Activated CD8-positive, alpha-beta T cell treated with anti-CD3 and anti-CD28 coated beads for 36 hours (primary cell): ENCODE data around the gene CASTOR1. TPM values are rescaled to one million over a fixed set of nuclear protein-coding genes. Genes with fewer than 3 reads are reported as not detected.

Source experiments
- ATAC-seq: fragments of 200-7000 bp; cut with Tn5 transposase; one replicate; pipeline ENCODE4 v1.10.0; 2021; ENCODE audit warnings: mild to moderate bottlenecking, moderate library complexity
- CTCF ChIA-PET: fragments of 350-600 bp; sonication (Branson Sonifier 250); formaldehyde crosslinking; loops from one replicate; lab custom pipeline; 2021; ENCODE audit warnings: antibody characterized with exemption; lab: Charles Lee
- POLR2A ChIA-PET: fragments of 350-600 bp; sonication (Branson Sonifier 250); formaldehyde crosslinking; loops from one replicate; lab custom pipeline; 2021; ENCODE audit warnings: antibody characterized with exemption; lab: Charles Lee
- DNase-seq: peaks from one replicate; pipeline ENCODE4 v3.0.0-alpha.2; 2020
- H3K27ac Mint-ChIP-seq: one replicate; pipeline ENCODE4 v1.8.0; 2021; ENCODE audit warnings: mild to moderate bottlenecking, mixed read lengths
- H3K27me3 Mint-ChIP-seq: one replicate; pipeline ENCODE4 v1.8.0; 2021; ENCODE audit warnings: mixed read lengths
- H3K36me3 Mint-ChIP-seq: one replicate; pipeline ENCODE4 v1.8.0; 2021; ENCODE audit warnings: low read depth, mixed read lengths
- H3K4me1 Mint-ChIP-seq: one replicate; pipeline ENCODE4 v1.8.0; 2021; ENCODE audit warnings: low read depth, mixed read lengths
- H3K4me3 Mint-ChIP-seq: one replicate; pipeline ENCODE4 v1.8.0; 2021; ENCODE audit warnings: mild to moderate bottlenecking, moderate library complexity, mixed read lengths
- H3K9me3 Mint-ChIP-seq: one replicate; pipeline ENCODE4 v1.8.0; 2021; ENCODE audit warnings: mixed read lengths
- intact Hi-C: fragments of 100-400 bp; cut with micrococcal nuclease; formaldehyde crosslinking; loops from one replicate; pipeline ENCODE4 v1.10.0; 2022
- total RNA-seq, 2 experiments: library from RNA; stranded (reverse); gene quantifications; one replicate each; pipeline ENCODE4 v1.2.3, GENCODE V29; 2021
- TF ChIP-seq, protein P1 (sequence below): fragments of 200-600 bp; IDR thresholded peaks from one replicate; pipeline ENCODE4 v1.8.0; 2022; ENCODE audit warnings: antibody characterized with exemption, mild to moderate bottlenecking

The CASTOR1 gene
- total RNA-seq, 2 experiments from 2014 or later, result 4.2 to 5.1 TPM

DNA sequence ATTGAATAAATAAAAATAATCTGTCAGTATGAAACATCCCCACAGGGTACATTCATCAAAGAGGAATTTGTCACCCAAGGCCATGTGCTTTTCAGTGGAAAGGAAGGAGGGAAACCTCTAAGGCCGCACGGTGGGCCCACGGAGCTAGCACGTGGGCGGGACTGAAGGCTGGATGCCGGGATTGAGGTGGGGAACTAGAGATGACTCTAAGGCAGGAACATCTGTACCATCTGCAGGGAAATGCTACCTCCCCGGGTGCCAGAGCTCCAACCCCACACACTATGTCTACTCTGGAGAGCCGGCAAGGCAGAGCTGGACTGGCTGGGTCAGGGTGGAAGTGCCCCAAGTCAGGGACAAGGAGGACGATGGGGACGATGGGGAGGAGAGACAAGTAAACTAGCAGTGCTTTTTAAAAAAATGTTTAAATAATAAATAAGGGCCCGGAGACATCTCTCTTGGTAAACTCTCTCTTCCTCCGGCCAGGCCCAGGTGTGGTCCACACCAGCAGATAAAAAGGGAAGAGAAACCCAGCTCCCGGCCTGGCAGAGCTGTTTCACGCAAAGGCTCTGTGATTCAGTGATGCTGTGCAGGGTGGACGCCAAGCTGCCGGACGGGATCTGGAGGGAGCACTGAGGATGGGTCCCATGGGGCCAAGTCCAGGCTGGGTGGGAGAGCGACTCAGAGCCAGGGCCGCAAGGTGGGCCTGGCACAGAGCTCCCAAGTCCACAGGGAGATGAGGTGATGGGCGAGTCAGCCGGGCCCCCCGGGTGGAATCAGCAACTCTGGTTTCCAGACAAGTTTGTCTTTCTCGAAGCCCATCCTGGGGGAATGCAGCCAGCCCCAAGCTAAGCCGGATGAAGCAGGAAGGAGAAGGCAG is 48.5 kb downstream of the CASTOR1 start:
- ATAC-seq (no peak), DNase-seq (no peak)
- Mint-ChIP-seq H3K9me3 (no peaks in the 10 kb centered on the region), H3K36me3 (peaks cover 46% of the 10 kb centered on the region), H3K4me3 (peak overlapping the region; percentile 1), H3K27ac (peak overlapping the region; percentile 49), H3K27me3 (no peaks in the 10 kb centered on the region), H3K4me1 (peaks cover 27% of the 10 kb centered on the region)
- intact Hi-C loops, result no loop called here
- CTCF ChIA-PET, result interaction anchor here (0.8 kb wide), 1 partner anchor 152 kb away, joined by 3 read pairs; no protein-coding TSS in a partner anchor
- TF ChIP-seq, protein P1, sequence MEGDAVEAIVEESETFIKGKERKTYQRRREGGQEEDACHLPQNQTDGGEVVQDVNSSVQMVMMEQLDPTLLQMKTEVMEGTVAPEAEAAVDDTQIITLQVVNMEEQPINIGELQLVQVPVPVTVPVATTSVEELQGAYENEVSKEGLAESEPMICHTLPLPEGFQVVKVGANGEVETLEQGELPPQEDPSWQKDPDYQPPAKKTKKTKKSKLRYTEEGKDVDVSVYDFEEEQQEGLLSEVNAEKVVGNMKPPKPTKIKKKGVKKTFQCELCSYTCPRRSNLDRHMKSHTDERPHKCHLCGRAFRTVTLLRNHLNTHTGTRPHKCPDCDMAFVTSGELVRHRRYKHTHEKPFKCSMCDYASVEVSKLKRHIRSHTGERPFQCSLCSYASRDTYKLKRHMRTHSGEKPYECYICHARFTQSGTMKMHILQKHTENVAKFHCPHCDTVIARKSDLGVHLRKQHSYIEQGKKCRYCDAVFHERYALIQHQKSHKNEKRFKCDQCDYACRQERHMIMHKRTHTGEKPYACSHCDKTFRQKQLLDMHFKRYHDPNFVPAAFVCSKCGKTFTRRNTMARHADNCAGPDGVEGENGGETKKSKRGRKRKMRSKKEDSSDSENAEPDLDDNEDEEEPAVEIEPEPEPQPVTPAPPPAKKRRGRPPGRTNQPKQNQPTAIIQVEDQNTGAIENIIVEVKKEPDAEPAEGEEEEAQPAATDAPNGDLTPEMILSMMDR, result no peak
- POLR2A ChIA-PET, result interaction anchor here (1.0 to 1.4 kb wide), 3 partner anchors 31 to 59 kb away, joined by 3 to 6 read pairs (median 3); no protein-coding TSS in a partner anchor

DNA sequence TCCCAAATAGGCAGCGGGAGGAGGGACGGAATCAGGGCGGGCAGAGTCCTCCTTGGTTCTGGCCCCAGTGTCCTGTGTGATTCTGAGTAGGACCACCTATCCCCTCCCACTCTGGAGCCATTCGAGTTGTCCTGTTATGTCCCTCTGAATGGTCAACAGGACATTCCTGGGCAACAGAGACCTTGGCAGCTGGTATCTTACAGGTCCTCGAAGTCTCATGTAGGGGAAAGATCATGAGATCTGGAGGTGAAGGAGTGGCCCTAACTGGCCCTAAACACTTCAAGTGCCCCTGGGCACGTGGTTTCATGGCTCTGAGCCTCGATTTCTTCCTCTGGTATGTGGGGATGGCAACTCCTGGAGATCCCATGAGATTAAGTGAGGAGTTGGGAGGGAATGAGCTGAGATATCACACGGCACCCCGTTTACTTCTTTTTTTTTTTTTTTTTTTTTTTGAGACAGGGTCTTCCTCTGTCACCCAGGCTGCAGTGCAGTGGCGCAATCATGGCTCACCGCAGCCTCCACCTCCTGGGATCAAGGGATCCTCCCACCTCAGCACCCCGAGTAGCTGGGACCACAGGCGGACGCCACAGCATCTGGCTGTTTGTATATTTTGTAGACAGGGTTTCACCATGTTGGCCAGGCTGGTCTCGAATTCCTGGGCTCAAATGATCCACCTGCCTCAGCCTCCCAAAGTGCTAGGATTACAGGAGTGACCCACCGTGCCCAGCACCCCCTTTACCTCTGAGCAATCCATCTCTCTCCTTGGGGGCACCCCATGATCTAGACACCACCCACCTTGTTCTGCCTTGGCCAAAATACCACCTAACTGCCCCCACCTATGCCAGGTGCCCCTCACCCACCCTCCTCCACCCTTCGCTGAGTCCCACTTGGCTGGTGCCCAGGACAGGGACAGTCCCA is 49.6 kb downstream of the CASTOR1 start:
- POLR2A ChIA-PET, result interaction anchor here (1.4 kb wide), 1 partner anchor 58 kb away, joined by 6 read pairs; no protein-coding TSS in a partner anchor
- Mint-ChIP-seq H3K4me3 (no peak overlapping the region), H3K27me3 (no peaks in the 10 kb centered on the region), H3K9me3 (no peaks in the 10 kb centered on the region), H3K36me3 (peaks cover 35% of the 10 kb centered on the region), H3K27ac (no peak overlapping the region), H3K4me1 (peaks cover 20% of the 10 kb centered on the region)
- no peak for DNase-seq
- intact Hi-C loops, result no loop called here
- ATAC-seq, result peak; percentile 17
- CTCF ChIA-PET, result interaction anchor here (1.6 kb wide), 1 partner anchor 128 kb away, joined by 3 read pairs; no protein-coding TSS in a partner anchor
- TF ChIP-seq, protein P1, result no peak

DNA sequence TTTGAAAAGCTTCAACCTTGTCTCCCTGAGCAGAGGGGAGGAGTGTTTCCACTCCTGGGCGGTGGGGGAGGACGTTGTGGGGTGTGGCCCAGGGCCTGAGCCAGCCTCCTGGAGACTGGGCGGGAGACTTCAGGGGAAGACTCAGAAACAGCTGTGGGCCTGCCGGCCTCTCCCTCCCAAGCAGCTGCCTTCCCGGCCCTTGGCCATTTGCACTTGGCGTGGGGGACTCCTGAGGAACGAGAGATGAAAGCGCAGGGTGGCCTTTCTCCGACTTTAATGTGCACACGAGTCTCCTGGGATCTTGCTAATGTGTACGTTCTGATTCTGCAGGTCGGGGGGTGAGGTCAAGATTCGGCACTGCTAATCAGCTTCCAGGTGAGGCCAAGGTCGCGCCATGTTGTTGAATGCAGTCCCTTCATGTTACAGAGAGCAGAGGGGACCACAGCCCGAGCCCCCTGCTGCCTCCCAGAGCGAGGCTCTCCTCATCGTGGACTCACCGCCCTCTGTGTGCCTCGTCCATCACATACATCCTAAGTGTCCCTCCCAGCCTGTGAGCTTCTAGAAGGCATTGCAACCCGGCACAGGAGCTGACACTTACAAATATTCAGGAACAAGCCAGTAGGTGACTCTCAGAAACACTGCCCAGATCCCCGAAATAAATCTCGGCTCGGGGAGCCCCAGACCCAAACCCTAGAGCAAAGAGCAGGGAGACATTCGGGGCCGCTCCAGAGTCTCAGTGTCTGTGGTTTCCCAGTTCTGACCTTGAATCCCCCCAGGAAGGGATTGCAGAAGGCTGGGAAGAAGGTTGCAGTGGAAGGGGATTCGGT is 50.4 kb downstream of the CASTOR1 start:
- ChIA-PET CTCF (interaction anchor here (1.0 to 1.6 kb wide), 3 partner anchors 17 to 127 kb away, joined by 3 to 4 read pairs (median 3); no protein-coding TSS in a partner anchor), POLR2A (interaction anchor here (0.7 to 2.6 kb wide), 2 partner anchors 17 to 82 kb away, joined by 3 to 11 read pairs; no protein-coding TSS in a partner anchor)
- Mint-ChIP-seq H3K4me1 (peaks cover 11% of the 10 kb centered on the region), H3K27ac (peak overlapping the region; percentile 41), H3K9me3 (no peaks in the 10 kb centered on the region), H3K27me3 (no peaks in the 10 kb centered on the region), H3K4me3 (no peak overlapping the region), H3K36me3 (peaks cover 27% of the 10 kb centered on the region)
- TF ChIP-seq, protein P1, result no peak
- intact Hi-C loops, result no loop called here
- no peak for DNase-seq
- peak; percentile 32 for ATAC-seq

DNA sequence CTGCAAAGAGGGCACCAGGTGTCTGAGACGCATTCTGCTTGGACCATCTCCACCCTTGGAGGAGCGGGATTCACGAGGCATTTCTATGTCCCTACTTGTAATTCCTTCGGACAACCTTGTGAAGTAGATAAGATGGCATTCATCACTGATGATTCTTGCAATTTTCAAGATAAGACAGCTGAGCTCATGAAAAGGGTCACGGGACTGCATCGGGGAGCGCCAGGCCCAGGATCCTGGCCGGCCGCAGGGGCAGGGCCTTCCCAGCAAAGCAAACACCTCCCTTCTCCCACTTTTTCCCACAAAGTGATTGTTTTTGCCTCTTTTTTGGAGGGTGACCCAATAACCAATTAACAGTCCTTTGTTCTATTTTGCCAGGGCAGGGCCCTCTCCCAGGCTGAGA is 51.2 kb downstream of the CASTOR1 start:
- H3K4me3 Mint-ChIP-seq, result no peak overlapping the region
- H3K27me3 Mint-ChIP-seq, result no peaks in the 10 kb centered on the region
- TF ChIP-seq, protein P1, result no peak
- intact Hi-C loops, result no loop called here
- DNase-seq (no peak), ATAC-seq (no peak)
- H3K27ac Mint-ChIP-seq, result no peak overlapping the region
- POLR2A ChIA-PET, result interaction anchor here (0.7 to 3.6 kb wide), 4 partner anchors 7 to 81 kb away, joined by 3 to 20 read pairs (median 10); partner anchors contain the start of gene LIF
- H3K9me3 Mint-ChIP-seq, result no peaks in the 10 kb centered on the region
- CTCF ChIA-PET, result interaction anchor here (1.0 to 1.6 kb wide), 4 partner anchors 18 to 126 kb away, joined by 3 to 4 read pairs (median 4); no protein-coding TSS in a partner anchor
- H3K36me3 Mint-ChIP-seq, result peaks cover 19% of the 10 kb centered on the region
- H3K4me1 Mint-ChIP-seq, result peaks cover 6% of the 10 kb centered on the region
